Inflammatory macrophage treated with lipopolysaccharide for 4 hours (primary cell): ENCODE results near the gene RABGAP1.

Source experiments
- DNase-seq: peaks from one replicate; pipeline ENCODE4 v3.0.0-alpha.2; 2020

RABGAP1 gene

GRCh38 chr9:123087359-123087888 is 146.6 kb downstream of the RABGAP1 start:
- DNase-seq, result no peak

- no peak for DNase-seq
Observed at GRCh38 chr9:123089040-123089439, 148.2 kb downstream of the RABGAP1 start.

- no peak for DNase-seq
Observed at GRCh38 chr9:123089790-123090189, 149.0 kb downstream of the RABGAP1 start.

GRCh38 chr9:123090198-123090896 is 149.5 kb downstream of the RABGAP1 start:
- DNase-seq, result no peak

DNA sequence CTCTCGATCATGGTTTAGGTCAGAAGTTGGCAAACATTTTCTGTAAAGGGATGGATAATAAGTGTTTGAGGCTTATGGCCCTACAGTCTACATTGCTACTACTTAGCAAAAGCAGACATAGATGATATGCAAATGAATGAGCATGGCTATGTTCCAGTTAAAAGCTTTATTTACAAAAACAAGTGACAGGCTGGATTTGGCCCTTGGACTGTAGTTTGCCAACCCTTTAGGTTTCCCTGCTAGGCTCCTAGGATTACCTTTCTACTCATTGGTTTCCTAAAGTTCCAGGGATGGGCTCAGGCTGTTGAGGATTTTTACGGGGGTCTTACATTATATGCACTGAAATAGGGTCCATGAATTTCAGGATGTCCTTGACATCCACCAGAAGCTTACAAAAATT is 150.1 kb downstream of the RABGAP1 start:
- no peak for DNase-seq

GRCh38 chr9:123091459-123091858 is 150.6 kb downstream of the RABGAP1 start:
- no peak for DNase-seq

GRCh38 chr9:123093141-123093540 is 152.3 kb downstream of the RABGAP1 start:
- no peak for DNase-seq

GRCh38 chr9:123096987-123097386 is 156.2 kb downstream of the RABGAP1 start:
- DNase-seq, result no peak

GRCh38 chr9:123097430-123098095 is 156.7 kb downstream of the RABGAP1 start:
- DNase-seq, result no peak

- no peak for DNase-seq
Observed at GRCh38 chr9:123098096-123098459, 157.3 kb downstream of the RABGAP1 start.

GRCh38 chr9:123099042-123099441 is 158.2 kb downstream of the RABGAP1 start:
- no peak for DNase-seq

GRCh38 chr9:123099548-123099947 is 158.7 kb downstream of the RABGAP1 start:
- no peak for DNase-seq

- no peak for DNase-seq
Observed at GRCh38 chr9:123102375-123103113, 161.7 kb downstream of the RABGAP1 start.

GRCh38 chr9:123104807-123105206 is 164.0 kb downstream of the RABGAP1 start:
- DNase-seq, result no peak

GRCh38 chr9:123105490-123105889 is 164.7 kb downstream of the RABGAP1 start:
- DNase-seq, result no peak

DNA sequence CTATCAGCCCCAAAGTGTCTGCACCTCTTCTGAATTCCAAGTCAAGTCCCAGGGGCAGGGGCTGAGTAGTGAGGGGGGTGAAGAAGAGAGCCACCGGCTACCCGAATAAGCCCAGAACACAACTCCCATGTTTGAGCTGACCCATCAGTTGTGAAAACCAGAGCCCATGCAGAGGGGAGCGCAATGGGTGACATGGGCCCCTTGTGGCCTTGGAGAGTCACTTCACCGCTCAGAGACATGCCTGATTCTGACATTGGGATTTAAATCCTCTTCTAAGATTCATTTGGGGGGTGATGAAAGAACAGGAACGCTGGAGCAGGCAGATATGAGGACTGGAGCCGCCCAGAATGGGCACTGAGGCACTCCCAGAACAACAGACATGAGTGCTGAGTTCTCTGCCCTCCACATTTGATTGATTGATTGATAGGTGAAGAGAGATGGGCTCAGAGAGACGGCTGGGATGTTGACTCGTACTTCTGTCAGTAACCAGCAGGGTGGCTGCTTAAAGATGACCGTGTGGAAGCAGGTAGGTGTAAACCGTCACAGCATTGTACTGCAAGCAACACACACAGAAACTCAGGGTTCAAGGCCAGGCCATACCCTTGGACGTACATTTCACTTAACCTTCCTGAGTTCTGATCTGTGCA is 166.9 kb downstream of the RABGAP1 start:
- no peak for DNase-seq

DNA sequence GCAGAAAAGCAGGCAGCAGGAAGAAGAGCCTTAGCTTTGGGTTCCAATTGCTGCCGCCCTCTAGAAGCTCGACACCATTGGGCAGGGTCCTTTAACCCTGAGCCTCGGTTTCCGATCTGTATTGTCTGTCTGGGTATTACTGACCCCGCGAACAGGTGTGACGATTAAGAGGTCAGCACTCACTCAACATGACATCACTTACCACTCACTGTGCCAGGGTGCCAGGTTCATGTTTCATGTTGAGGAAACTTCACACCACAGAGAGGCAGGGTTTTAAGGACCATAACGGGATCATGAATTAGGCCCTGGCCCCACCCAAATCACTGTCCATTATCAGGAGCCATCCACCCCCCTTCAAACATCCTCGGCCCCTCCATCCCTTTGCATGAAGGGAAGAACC is 168.2 kb downstream of the RABGAP1 start:
- no peak for DNase-seq

DNA sequence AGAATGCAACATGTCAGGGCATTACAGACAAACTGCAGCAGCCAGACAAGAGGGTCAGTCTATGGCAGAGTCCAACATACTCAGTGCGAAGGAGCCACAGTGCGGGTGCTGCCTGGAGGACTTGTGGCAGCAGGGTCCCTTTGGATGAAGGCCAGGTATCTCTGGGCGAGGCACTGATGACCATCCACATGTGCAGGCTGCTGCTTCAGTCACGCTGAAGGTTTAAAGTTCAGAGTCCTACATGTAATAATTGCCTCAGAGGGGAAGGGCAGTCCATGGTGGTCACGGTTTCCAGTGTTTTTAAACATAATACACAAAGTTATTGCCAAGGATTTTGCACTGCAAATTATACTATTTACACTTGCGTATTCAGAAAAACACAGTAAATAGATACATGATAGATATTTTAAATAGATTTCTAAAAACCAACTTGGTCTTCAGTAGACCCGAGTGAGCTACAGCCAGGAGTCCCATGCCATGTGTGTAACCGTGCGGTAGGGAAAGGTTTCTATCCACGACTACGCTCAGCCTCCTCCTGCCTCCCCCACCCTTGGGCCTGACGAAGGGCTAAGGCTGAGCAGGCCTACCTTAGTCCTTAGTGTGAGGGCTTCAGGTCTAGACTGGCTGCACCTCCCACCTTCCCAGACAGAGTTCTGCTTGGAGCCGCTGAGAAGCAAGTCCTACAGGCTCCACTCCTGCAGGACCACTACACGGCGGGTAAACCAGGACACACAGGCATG is 168.9 kb downstream of the RABGAP1 start:
- no peak for DNase-seq

- DNase-seq, result no peak
Observed at GRCh38 chr9:123111427-123112014, 170.7 kb downstream of the RABGAP1 start.

DNA sequence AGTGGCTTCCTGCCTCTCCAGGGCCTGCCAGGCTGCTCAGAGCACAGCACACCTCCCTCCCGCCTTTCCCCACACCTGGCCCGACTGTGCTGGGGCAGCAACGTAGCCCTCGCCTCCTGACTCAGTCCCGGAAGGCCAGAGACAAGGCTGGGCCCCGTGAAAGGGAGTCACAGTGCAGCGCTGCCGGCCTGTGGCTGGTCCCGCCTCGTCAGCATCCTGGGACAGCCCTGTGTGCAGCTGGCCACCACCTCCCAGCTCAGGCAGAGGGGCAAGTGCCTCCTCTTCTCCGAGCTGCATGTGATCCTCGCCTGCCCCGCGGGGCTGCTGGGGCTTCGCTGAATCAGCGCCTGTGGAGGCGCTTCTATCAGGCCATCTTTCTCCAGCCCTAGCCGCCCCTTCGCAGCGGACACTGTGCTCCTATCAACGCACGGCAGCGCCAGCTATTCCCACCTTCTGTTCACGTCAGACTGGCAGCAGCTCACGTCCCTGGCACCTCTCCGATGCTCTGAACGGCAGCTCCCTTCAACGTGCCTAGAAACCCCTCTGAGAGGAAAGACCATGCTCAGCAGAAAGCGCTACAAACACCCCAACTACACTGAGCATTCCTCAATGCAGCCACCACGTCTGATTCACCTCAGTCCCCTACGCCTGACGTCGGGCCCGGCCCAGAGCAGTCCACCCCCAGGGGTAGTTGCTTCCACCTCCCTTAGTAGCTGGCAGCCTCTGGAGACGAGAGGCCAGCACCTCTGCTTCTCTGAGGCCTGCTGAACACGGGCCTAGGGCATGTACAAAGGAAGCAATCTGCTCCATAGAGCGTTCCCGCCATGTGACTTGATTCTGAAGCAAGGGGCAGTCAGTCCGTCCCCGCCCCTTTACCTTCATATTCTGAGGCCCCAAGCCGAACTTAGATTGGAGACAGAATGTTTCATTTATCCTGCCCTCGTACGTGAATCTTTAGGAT is 171.5 kb downstream of the RABGAP1 start:
- DNase-seq, result no peak

GRCh38 chr9:123113185-123113584 is 172.4 kb downstream of the RABGAP1 start:
- no peak for DNase-seq
